HepG2 (cell line): Measurements from ENCODE around the gene C20orf96. TPM values are rescaled to one million over a fixed set of nuclear protein-coding genes. Genes with fewer than 3 reads are reported as not detected.

Experiments
- CBFB ChIP-seq: sonication (generic); formaldehyde crosslinking; IDR thresholded peaks from 2 replicates; pipeline ENCODE4 v1.4.0; 2020; ENCODE audit warnings: missing genetic modification reagents
- GATAD1 ChIP-seq: IDR thresholded peaks from 2 replicates; pipeline ENCODE4 v1.6.1; 2016; ENCODE audit warnings: missing genetic modification reagents, missing compliant biosample characterization
- HMGXB3 ChIP-seq: sonication (generic); formaldehyde crosslinking; IDR thresholded peaks from 2 replicates; pipeline ENCODE4 v1.4.0; 2020; ENCODE audit warnings: missing genetic modification reagents, borderline replicate concordance
- IRF1 ChIP-seq: sonication (generic); formaldehyde crosslinking; IDR thresholded peaks from 2 replicates; pipeline ENCODE4 v1.4.0; 2020; ENCODE audit warnings: low read depth, mild to moderate bottlenecking, missing genetic modification reagents
- MIXL1 ChIP-seq: IDR thresholded peaks from 2 replicates; pipeline ENCODE4 v1.6.1; 2016
- NFE2 ChIP-seq: sonication (generic); formaldehyde crosslinking; IDR thresholded peaks from 2 replicates; pipeline ENCODE4 v1.4.0; 2020; ENCODE audit warnings: missing genetic modification reagents
- PHF20 ChIP-seq: sonication (generic); formaldehyde crosslinking; IDR thresholded peaks from 2 replicates; pipeline ENCODE4 v1.5.0; 2020; ENCODE audit warnings: mild to moderate bottlenecking, missing genetic modification reagents
- RELA ChIP-seq: sonication (generic); formaldehyde crosslinking; IDR thresholded peaks from 2 replicates; pipeline ENCODE4 v1.4.0; 2020; ENCODE audit warnings: missing genetic modification reagents
- TARDBP ChIP-seq: sonication (generic); formaldehyde crosslinking; IDR thresholded peaks from 2 replicates; pipeline ENCODE4 v1.8.0; 2022; ENCODE audit warnings: mild to moderate bottlenecking, missing genetic modification reagents
- TBX2 ChIP-seq: sonication (generic); formaldehyde crosslinking; IDR thresholded peaks from 2 replicates; pipeline ENCODE4 v1.5.0; 2020; ENCODE audit warnings: missing genetic modification reagents, mild to moderate bottlenecking, borderline replicate concordance
- ZNF530 ChIP-seq: sonication (generic); formaldehyde crosslinking; IDR thresholded peaks from 2 replicates; pipeline ENCODE4 v1.5.0; 2020; ENCODE audit warnings: low read depth, mild to moderate bottlenecking, missing genetic modification reagents
- polyA plus RNA-seq, 8 experiments: library from polyadenylated mRNA; depleted of rRNA in 3 of 8; stranded (reverse) in 7 of 8; unstranded in 1 of 8; fragments of >200 nt; fragmentation: Illumina TruSeq in 4 of 8; extraction: Trizol in 4 of 8; gene quantifications; 2 replicates each; pipeline versions ENCODE4 v1.2.1 to v1.2.3, GENCODE V29; 2011 to 2016; ENCODE audit warnings: low read depth in 4 of 8, missing spikeins in 1 of 8, mixed read lengths in 1 of 8; ENCODE audit not compliant: insufficient read depth in 1 of 8
- total RNA-seq, 5 experiments: library from RNA; depleted of rRNA; stranded (reverse); fragments of >200 nt; fragmentation: Illumina TruSeq; extraction: Trizol; gene quantifications; 2 replicates each; pipeline ENCODE4 v1.2.3, GENCODE V29; 2016; ENCODE audit warnings: low read depth in 1 of 5
- TF ChIP-seq, protein P1 (sequence below): sonication (generic); formaldehyde crosslinking; IDR thresholded peaks from 2 replicates; pipeline ENCODE4 v1.4.0; 2020; ENCODE audit warnings: missing genetic modification reagents
- TF ChIP-seq, protein P2 (sequence below): sonication (generic); formaldehyde crosslinking; IDR thresholded peaks from 2 replicates; pipeline ENCODE4 v1.4.0; 2020; ENCODE audit warnings: mild to moderate bottlenecking, missing genetic modification reagents
- TF ChIP-seq, protein P3 (sequence below): IDR thresholded peaks from 2 replicates; pipeline ENCODE4 v1.6.1; 2016; ENCODE audit warnings: missing biosample characterization, missing genetic modification reagents, low read depth
- TF ChIP-seq, protein P4 (sequence below): sonication (generic); formaldehyde crosslinking; IDR thresholded peaks from 2 replicates; pipeline ENCODE4 v1.8.1; 2023; ENCODE audit warnings: missing genetic modification reagents, mild to moderate bottlenecking, borderline replicate concordance
- TF ChIP-seq, protein P5 (sequence below): sonication (generic); formaldehyde crosslinking; IDR thresholded peaks from 2 replicates; pipeline ENCODE4 v1.4.0; 2020; ENCODE audit warnings: mild to moderate bottlenecking, missing genetic modification reagents

Gene C20orf96
- total and polyA plus RNA-seq, 2 of the 13 experiments (the other 11 are each of a cell fraction or from before 2014, with no cell fraction given) = 3.8 to 20.6 TPM

- TF ChIP-seq, protein P1, sequence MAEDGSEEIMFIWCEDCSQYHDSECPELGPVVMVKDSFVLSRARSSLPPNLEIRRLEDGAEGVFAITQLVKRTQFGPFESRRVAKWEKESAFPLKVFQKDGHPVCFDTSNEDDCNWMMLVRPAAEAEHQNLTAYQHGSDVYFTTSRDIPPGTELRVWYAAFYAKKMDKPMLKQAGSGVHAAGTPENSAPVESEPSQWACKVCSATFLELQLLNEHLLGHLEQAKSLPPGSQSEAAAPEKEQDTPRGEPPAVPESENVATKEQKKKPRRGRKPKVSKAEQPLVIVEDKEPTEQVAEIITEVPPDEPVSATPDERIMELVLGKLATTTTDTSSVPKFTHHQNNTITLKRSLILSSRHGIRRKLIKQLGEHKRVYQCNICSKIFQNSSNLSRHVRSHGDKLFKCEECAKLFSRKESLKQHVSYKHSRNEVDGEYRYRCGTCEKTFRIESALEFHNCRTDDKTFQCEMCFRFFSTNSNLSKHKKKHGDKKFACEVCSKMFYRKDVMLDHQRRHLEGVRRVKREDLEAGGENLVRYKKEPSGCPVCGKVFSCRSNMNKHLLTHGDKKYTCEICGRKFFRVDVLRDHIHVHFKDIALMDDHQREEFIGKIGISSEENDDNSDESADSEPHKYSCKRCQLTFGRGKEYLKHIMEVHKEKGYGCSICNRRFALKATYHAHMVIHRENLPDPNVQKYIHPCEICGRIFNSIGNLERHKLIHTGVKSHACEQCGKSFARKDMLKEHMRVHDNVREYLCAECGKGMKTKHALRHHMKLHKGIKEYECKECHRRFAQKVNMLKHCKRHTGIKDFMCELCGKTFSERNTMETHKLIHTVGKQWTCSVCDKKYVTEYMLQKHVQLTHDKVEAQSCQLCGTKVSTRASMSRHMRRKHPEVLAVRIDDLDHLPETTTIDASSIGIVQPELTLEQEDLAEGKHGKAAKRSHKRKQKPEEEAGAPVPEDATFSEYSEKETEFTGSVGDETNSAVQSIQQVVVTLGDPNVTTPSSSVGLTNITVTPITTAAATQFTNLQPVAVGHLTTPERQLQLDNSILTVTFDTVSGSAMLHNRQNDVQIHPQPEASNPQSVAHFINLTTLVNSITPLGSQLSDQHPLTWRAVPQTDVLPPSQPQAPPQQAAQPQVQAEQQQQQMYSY (CRISPR knock-in tag) = no peak
- TF ChIP-seq CBFB (CRISPR knock-in tag) (peak; percentile 80), PHF20 (CRISPR knock-in tag) (peak; percentile 77), TBX2 (CRISPR knock-in tag) (peak; percentile 93), GATAD1 (peak; percentile 85), IRF1 (no peak; the same call in 1 of the 2 replicates), RELA (CRISPR knock-in tag) (peak; percentile 96), ZNF530 (CRISPR knock-in tag) (no peak), HMGXB3 (CRISPR knock-in tag) (peak; percentile 89; the same call in 1 of the 2 replicates), NFE2 (CRISPR knock-in tag) (no peak), TARDBP (CRISPR knock-in tag) (peak; percentile 77), MIXL1 (peak; percentile 90)
- TF ChIP-seq, protein P2, sequence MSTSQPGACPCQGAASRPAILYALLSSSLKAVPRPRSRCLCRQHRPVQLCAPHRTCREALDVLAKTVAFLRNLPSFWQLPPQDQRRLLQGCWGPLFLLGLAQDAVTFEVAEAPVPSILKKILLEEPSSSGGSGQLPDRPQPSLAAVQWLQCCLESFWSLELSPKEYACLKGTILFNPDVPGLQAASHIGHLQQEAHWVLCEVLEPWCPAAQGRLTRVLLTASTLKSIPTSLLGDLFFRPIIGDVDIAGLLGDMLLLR (CRISPR knock-in tag) = peak; percentile 92
- TF ChIP-seq, protein P3, sequence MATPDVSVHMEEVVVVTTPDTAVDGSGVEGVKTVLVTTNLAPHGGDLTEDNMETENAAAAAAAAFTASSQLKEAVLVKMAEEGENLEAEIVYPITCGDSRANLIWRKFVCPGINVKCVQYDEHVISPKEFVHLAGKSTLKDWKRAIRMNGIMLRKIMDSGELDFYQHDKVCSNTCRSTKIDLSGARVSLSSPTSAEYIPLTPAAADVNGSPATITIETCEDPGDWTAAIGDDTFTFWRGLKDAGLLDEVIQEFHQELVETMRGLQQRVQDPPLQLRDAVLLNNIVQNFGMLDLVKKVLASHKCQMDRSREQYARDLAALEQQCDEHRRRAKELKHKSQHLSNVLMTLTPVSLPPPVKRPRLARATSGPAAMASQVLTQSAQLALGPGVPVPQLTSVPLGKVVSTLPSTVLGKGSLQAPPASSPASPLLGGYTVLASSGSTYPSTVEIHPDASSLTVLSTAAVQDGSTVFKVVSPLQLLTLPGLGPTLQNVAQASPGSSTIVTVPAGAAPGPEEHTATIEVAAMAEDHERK (CRISPR knock-in tag) = peak; percentile 36; the same call in 1 of the 2 replicates
- TF ChIP-seq, protein P4, sequence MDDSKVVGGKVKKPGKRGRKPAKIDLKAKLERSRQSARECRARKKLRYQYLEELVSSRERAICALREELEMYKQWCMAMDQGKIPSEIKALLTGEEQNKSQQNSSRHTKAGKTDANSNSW (CRISPR knock-in tag) = peak; percentile 75; the same call in 1 of the 2 replicates
- TF ChIP-seq, protein P5, sequence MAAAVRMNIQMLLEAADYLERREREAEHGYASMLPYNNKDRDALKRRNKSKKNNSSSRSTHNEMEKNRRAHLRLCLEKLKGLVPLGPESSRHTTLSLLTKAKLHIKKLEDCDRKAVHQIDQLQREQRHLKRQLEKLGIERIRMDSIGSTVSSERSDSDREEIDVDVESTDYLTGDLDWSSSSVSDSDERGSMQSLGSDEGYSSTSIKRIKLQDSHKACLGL (CRISPR knock-in tag) = peak; percentile 63; the same call in 1 of the 2 replicates
Measured at GRCh38 chr20:266596-267562, 23.7 kb downstream of the C20orf96 start (continued).
